ENCODE data around the gene CNTN4.
"Not testable (repeated sequence)": the region's sequence is repeated elsewhere in the genome, so short reads cannot be mapped to it uniquely, and the experiment has no call there.

CNTN4 gene

DNA sequence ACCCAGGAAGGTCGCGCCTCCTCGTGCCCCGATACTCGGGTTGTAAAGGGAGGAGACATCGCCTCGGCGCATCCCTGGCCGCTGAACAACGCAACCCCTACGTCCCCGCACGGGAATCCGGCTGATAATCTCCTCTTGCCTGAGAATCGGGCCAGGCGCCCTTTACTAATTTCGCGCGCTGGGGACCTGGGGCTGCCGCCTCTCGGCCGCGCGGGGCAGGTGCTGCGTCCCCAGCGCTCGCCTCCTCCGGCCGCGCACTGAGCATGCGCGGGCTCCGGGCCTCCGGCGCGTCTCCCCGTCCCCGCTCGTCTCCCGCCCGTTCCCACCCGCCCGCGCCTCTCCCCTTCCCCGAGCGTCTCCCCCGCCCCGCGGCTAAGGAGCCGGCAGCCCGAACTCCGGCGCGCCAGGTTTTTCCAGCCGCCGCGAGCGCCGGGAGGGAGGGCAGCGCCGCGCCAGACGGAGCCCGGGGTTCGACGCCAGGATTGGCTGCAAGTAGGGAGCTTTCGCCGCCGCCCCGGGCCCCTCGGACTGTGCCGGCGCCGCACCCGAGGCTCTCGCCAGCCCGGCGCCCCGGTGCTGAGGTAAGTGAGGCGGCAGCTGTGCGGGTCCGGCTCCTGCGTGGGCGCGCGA lies at the start of gene CNTN4:
CNTN4 (plus strand) TSS at position 469 of the 630 bp plus-strand sequence.
- DNase-seq (ENCODE audit: low read depth), result no peak

GRCh38 chr3:2061360-2061759 lies 37.3 kb upstream of the CNTN4 start:
- DNase-seq (ENCODE audit: low read depth), result no peak

GRCh38 chr3:2071531-2071930 lies 27.1 kb upstream of the CNTN4 start:
- DNase-seq (ENCODE audit: low read depth), result no peak

DNA sequence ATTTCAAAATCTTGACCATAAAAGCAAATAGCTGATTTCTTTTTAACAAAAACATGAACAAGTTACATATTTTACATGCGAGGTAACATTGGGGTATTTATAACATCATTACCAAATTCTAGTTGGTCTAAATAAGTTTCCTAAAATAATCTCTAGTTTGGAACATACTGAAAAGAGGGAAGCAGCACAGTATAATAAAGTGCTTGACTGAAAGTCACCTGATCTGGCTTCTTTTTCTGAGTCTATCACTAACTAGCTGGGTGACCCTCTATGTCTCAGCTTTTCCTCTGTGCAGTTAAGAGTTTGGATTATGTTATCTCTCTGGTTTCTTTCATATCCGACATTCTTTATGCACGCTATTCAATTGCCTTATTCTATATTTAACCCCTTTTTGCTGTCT lies 19.8 kb upstream of the CNTN4 start:
- no peak for DNase-seq (ENCODE audit: low read depth)

DNA sequence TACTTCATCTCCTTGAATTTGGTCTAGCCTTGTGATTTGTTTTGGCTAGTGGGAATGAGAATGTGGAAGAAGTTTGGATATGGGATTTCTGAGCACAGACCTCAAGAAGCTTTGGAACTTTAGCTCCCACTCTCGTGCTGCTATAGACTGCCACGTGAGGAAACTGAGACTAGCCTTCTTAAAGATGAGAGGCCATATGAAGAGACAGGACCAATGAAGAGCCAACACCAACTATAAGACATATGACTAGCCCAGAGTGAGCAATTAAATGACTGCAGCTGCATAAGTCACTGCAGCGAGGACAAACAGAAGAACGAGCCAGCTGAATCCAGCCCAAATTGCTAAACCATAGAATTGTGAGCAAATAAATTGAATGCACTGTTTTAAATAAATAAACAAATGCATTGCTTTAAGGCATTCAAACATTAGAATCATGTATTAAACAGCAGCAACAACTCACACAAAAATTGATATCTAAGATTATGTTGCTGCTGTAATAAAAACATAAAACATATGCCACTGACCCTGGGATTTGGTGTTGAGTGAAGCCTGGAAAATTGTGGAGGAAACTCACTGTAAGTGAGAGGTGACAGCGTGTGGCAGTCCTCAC lies 15.7 kb upstream of the CNTN4 start:
- DNase-seq (ENCODE audit: low read depth), result no peak

DNA sequence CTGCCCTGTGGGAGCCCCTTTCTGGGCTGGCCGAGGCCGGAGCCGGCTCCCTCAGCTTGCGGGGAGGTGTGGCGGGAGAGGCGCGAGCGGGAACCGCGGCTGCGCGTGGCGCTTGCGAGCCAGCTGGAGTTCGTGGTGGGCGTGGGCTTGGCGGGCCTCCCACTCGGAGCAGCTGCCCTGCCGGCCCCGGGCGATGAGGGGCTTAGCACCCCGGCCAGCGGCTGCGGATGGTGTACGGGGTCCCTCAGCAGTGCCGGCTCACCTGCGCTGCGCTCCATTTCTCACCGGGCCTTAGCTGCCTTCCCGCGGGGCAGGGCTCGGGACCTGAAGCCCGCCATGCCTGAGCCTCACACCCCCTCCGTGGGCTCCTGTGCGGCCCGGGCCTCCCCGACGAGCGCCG lies 15.1 kb upstream of the CNTN4 start:
- DNase-seq (ENCODE audit: low read depth), result not testable (repeated sequence)

- DNase-seq (ENCODE audit: low read depth), result no peak
Measured at GRCh38 chr3:2090095-2090911, 8.4 kb upstream of the CNTN4 start.

- no peak for DNase-seq (ENCODE audit: low read depth)
Measured at GRCh38 chr3:2092758-2093157, 5.9 kb upstream of the CNTN4 start.

DNA sequence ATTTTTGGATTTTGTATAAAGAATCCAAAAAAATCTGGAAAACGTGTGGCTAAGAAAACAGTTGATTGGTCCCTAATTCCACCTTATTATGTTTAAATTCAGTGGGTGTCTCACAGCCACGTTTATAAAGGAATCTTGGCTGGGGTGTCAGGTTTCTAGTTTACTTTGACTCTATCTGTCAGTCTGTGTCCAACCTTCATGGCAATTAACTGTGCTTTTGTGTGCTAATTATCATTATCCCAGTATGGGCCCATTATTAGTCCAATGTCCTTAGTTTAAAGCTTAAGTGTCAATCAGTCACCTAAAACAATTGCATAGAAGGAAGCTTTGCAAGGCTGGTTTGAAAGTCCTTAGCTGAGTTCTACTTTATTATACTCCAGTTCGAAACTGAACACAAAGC lies 3.7 kb upstream of the CNTN4 start:
- no peak for DNase-seq (ENCODE audit: low read depth)

DNA sequence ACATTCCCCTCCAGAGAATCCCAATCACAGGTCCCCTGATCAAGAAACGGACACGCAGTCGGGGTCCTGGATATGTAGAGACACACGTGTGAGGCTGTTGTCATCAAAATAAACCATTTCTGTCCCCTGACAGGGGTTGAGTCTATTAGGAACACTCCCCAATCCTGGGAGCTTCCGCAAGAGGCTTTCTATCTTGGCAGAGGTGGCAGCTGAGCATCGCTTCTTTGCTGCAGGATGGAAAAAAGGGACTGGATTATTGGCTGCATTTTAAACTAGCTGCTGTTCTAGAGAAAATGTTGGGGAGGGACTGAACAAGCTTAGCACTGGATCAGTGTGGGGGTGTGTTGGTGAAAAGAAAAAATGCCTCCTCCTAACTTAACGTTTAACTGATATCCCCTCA lies 2.5 kb upstream of the CNTN4 start:
- no peak for DNase-seq (ENCODE audit: low read depth)

DNA sequence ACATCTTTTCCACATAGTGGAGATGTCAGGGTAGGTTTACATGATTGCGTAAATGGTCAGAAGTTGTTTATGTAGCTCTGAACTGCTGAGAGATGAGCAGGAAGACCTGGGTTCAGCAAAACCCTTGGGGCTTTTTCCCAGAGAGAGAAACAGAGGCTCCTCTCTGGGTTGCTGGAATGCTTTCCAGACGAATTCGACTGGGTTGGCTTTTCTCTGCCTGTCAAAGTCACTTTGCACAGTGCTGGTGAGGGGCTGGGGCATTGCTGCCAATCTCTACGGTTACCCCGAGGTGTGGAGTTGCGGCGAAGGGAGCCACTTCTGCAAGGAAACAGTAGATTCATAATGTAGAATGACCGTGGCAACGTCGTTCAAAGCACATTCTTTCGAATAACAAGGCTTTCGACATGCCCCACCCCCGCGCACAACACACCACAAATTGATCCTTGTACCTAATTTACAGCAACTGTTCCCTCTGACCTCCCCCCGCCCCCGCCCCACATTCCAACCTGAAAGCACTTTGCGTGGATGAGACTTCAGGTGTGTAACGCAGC lies 950 bp upstream of the CNTN4 start:
- no peak for DNase-seq (ENCODE audit: low read depth)

DNA sequence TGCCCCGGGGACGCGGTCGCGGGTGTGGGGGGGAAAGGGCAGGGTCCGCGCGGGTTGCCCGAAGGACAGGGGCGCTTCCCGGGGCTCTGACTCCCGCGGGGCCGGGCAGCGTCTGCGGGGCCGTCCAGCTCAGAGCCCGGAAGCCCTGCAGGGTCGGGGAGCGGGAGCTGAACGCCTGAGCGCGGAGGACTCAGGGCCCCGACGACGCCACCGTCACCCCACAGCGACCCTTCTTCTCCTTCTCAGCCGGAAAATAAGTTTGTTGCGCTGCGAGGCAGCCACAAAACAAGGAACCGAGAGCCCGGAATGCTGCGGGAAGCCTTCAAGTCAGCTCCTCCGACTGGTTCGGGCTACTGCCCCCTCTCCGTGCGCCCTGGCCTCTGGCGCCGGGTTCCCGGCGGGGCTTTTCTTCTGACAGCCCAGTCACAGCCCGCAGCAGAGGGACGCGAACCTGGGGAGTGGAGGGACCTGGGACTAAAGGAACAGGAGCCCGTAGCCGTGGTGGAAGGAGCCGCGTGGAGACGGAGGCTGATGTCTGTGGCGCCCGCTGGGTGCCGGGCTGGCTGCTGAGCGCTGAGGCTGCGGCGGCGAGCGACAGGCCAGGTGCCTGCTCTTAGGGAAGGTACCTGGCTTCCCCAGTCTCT lies 484 bp downstream of the CNTN4 start:
- DNase-seq (ENCODE audit: low read depth), result no peak

DNA sequence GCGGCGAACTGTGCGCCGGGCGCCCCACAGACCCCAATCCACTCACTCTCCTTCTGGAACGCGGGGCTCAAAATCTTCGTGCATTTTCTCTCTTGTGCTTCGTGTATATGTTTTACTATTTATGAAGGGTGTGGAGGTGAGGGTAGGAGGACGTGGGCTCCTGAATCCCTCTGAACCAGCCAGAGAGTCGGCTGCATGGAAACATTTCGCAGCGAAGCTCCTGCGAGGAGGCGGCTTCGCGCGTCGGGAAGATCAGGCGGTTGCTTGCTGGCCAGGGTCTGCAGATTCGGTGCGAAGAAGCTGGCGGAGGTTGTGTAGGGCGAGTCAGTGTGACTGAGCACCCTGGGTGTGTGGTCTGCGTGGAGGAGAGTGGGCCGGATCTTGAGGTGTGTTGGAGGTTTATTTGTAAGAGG lies 1.1 kb downstream of the CNTN4 start:
- DNase-seq (ENCODE audit: low read depth), result no peak

GRCh38 chr3:2106438-2106837 lies 7.8 kb downstream of the CNTN4 start:
- DNase-seq (ENCODE audit: low read depth), result no peak

DNA sequence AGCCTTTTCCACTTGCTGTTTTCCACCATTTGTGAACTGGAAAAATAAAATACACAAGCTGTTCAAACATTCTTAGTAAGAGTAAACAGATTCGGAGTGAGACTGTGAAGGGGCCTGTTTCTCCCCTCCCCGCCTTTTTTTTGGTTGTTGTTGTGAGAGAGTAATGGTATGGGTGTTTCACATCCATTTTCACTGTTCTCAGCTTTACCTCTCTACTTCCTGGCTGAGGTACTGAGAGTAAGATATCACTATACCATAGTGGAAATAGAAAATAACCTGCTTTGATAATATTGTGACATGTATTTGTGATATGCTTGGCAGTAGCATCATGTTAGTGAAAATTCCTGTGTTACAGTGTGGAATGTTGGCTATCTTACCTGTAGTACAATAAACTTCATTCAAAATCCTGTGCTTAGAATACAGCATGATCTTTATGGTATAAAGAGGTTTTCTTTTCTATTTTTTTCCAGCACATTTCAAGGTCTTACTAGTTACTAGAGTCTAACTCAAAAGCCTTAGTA lies 12.0 kb downstream of the CNTN4 start:
- no peak for DNase-seq (ENCODE audit: low read depth)

- DNase-seq (ENCODE audit: low read depth), result no peak
Measured at GRCh38 chr3:2114617-2115275, 16.1 kb downstream of the CNTN4 start.

DNA sequence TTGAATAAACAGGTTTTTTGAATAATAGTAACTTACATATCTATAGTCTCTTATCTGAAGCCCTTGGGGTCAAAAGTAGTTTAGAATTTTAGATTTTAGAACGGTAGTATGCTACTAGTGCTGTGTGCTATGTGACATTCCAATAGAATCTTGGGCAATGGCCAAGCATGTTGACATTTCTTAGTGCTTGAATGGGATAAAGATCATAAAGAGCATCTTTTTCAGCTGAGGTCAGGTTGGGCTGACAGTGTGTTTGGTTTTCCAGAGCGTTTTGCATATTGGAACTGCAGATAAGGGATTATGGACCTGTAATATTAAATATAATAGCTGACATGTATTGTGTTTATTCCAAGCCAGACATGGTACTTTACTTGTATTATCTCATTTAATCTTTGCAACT lies 32.1 kb downstream of the CNTN4 start:
- no peak for DNase-seq (ENCODE audit: low read depth)

GRCh38 chr3:2133146-2133545 lies 34.5 kb downstream of the CNTN4 start:
- DNase-seq (ENCODE audit: low read depth), result no peak

DNA sequence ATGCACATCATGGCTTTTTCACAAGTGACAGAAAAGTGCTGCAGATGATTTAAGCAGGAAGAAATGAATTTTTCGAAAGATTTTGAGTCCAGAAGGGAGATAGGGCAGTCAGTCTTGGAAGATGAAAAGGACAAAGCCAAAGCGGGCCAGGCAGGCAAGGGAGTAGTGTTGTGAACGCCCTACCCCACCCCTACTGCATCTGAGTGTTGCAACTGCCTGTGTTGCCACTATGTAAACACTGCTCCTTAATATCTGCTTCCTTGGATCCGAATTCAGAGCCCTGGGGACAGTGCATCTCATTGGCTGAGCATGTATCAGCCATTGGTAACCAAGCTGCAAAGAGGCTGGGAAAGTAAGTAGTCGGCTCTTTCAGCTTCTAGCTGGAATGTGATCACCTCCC lies 39.0 kb downstream of the CNTN4 start:
- DNase-seq (ENCODE audit: low read depth), result no peak

GRCh38 chr3:2141482-2141881 lies 42.8 kb downstream of the CNTN4 start:
- DNase-seq (ENCODE audit: low read depth), result no peak

GRCh38 chr3:2148561-2149340 lies 50.1 kb downstream of the CNTN4 start:
- DNase-seq (ENCODE audit: low read depth), result no peak
